SU-DHL-6 (cell line): ENCODE data around the gene UBR2.

Experiments used
- EZH2phosphoT487 ChIP-seq: fragments of 200-600 bp; sonication (generic), shearing (Covaris generic); conservative IDR thresholded peaks from 2 replicates; pipeline ENCODE4 v1.6.1; 2018; ENCODE audit warnings: mild to moderate bottlenecking, antibody characterized with exemption, low read length, moderate library complexity, mixed read lengths
- TF ChIP-seq, protein P1 (sequence below): fragments of 200-600 bp; sonication (generic); IDR thresholded peaks from one replicate; pipeline ENCODE4 v1.5.1; 2017; ENCODE audit warnings: antibody characterized with exemption, mild to moderate bottlenecking, low read length, moderate library complexity; ENCODE audit not compliant: insufficient read depth, poor library complexity, severe bottlenecking

DNA sequence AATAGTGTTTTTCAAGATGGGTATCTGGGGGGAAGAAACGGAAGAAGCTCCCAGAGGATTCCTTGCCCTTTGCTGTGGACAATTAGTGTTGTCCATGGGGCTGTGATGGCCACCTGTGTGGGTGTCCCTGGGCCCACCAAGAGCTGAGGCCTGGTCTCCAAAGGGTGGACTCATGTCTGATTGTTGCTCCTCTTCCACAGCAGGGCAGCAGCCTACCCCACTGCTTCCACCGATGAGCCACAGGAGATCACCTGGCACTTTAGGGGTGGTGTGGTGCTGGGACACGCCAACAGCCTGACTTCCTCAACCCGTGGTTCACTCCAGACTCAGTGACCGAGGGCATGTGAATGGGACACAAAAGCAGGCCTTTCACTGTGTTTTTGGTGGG lies 133.4 kb downstream of the UBR2 start:
- TF ChIP-seq, protein P1, sequence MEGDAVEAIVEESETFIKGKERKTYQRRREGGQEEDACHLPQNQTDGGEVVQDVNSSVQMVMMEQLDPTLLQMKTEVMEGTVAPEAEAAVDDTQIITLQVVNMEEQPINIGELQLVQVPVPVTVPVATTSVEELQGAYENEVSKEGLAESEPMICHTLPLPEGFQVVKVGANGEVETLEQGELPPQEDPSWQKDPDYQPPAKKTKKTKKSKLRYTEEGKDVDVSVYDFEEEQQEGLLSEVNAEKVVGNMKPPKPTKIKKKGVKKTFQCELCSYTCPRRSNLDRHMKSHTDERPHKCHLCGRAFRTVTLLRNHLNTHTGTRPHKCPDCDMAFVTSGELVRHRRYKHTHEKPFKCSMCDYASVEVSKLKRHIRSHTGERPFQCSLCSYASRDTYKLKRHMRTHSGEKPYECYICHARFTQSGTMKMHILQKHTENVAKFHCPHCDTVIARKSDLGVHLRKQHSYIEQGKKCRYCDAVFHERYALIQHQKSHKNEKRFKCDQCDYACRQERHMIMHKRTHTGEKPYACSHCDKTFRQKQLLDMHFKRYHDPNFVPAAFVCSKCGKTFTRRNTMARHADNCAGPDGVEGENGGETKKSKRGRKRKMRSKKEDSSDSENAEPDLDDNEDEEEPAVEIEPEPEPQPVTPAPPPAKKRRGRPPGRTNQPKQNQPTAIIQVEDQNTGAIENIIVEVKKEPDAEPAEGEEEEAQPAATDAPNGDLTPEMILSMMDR = no peak
- no peak for TF ChIP-seq EZH2phosphoT487
